Transverse colon (tissue), 4 donors: ENCODE measurements around the gene OR51B6.

Experiments
- CTCF ChIP-seq, 5 experiments: fragments of 200-600 bp in 3 of 5; fragments of 450-650 bp in 2 of 5; sonication (generic) in 3 of 5; IDR thresholded peaks; 1 replicate in 2 of 5; 2 replicates in 3 of 5; pipeline ENCODE4 v1.5.1; 2016 to 2017; ENCODE audit warnings: antibody characterized with exemption in 5 of 5, inconsistent platforms in 3 of 5, mild to moderate bottlenecking in 2 of 5, moderate library complexity in 1 of 5
- EP300 ChIP-seq: sonication (generic); formaldehyde crosslinking; IDR thresholded peaks from one replicate; pipeline ENCODE4 v1.6.1; 2017; ENCODE audit warnings: antibody characterized with exemption, low read depth
- POLR2A ChIP-seq: fragments of 450-650 bp; IDR thresholded peaks from one replicate; pipeline ENCODE4 v1.6.1; 2016; ENCODE audit warnings: antibody characterized with exemption, mild to moderate bottlenecking, moderate library complexity
- POLR2AphosphoS5 ChIP-seq, 3 donors: sonication (generic); formaldehyde crosslinking; IDR thresholded peaks; one replicate each; pipeline ENCODE4 v1.6.1; 2016; ENCODE audit warnings: antibody characterized with exemption in 3 of 3

GRCh38 chr11:5383576-5383975 lies 32.3 kb downstream of the OR51B6 start, which contains the start of gene OR51M1:
- TF ChIP-seq CTCF (IDR thresholded peaks at IDR 0.05): no peak
- no peak for TF ChIP-seq POLR2A
- TF ChIP-seq EP300: no peak
- TF ChIP-seq POLR2AphosphoS5 (IDR thresholded peaks at IDR 0.05): no peak
